Memory B cell (primary cell): Measurements from ENCODE around the gene GATAD2A.

Experiments
- ATAC-seq: fragments of 150-1000 bp; cut with Tn5 transposase; 2 replicates; pipeline ENCODE4 v1.10.0; 2021; ENCODE audit warnings: low read depth, mild to moderate bottlenecking, moderate library complexity
- DNase-seq, 2 donors: peaks; one replicate each; pipeline ENCODE4 v3.0.0; 2022; ENCODE audit warnings: low spot score in 2 of 2
- H3K27ac Mint-ChIP-seq: one replicate; pipeline ENCODE4 v1.8.0; 2022; ENCODE audit warnings: mild to moderate bottlenecking, moderate library complexity, mixed read lengths
- H3K27me3 Mint-ChIP-seq: one replicate; pipeline ENCODE4 v1.8.0; 2022; ENCODE audit warnings: mixed read lengths
- H3K36me3 Mint-ChIP-seq: one replicate; pipeline ENCODE4 v1.8.0; 2022; ENCODE audit warnings: mild to moderate bottlenecking, mixed read lengths
- H3K4me1 Mint-ChIP-seq: one replicate; pipeline ENCODE4 v1.8.0; 2022; ENCODE audit warnings: mixed read lengths
- H3K4me3 Mint-ChIP-seq: one replicate; pipeline ENCODE4 v1.8.0; 2022; ENCODE audit warnings: mild to moderate bottlenecking, moderate library complexity, mixed read lengths
- H3K9me3 Mint-ChIP-seq: one replicate; pipeline ENCODE4 v1.8.0; 2022; ENCODE audit warnings: mixed read lengths

The GATAD2A gene

GRCh38 chr19:19529783-19530422 lies 124.4 kb downstream of the GATAD2A start:
- Mint-ChIP-seq H3K9me3 (no peaks in the 10 kb centered on the region), H3K27ac (peak overlapping the region; percentile 53), H3K4me3 (no peak overlapping the region), H3K4me1 (peaks cover 7% of the 10 kb centered on the region), H3K27me3 (no peaks in the 10 kb centered on the region), H3K36me3 (no peaks in the 10 kb centered on the region)
- ATAC-seq (no peak), DNase-seq (no peak)

GRCh38 chr19:19530423-19530804 lies 124.9 kb downstream of the GATAD2A start:
- Mint-ChIP-seq H3K27ac (no peak overlapping the region), H3K4me1 (peaks cover 7% of the 10 kb centered on the region), H3K36me3 (no peaks in the 10 kb centered on the region), H3K4me3 (no peak overlapping the region), H3K9me3 (no peaks in the 10 kb centered on the region), H3K27me3 (no peaks in the 10 kb centered on the region)
- no peak for ATAC-seq
- DNase-seq: no peak

- Mint-ChIP-seq H3K4me3 (no peak overlapping the region), H3K27ac (peak overlapping the region; percentile 25), H3K36me3 (no peaks in the 10 kb centered on the region), H3K9me3 (no peaks in the 10 kb centered on the region), H3K27me3 (no peaks in the 10 kb centered on the region), H3K4me1 (peaks cover 7% of the 10 kb centered on the region)
- DNase-seq: no peak
- no peak for ATAC-seq
Observed at GRCh38 chr19:19530889-19531288, 125.4 kb downstream of the GATAD2A start.

- H3K9me3 Mint-ChIP-seq: no peaks in the 10 kb centered on the region
- peaks cover 7% of the 10 kb centered on the region for H3K4me1 Mint-ChIP-seq
- H3K4me3 Mint-ChIP-seq: no peak overlapping the region
- H3K27ac Mint-ChIP-seq: peak overlapping the region; percentile 26
- DNase-seq (peak; percentile 88 to 96), ATAC-seq (peak; percentile 93)
- no peaks in the 10 kb centered on the region for H3K27me3 Mint-ChIP-seq
- no peaks in the 10 kb centered on the region for H3K36me3 Mint-ChIP-seq
Observed at GRCh38 chr19:19531951-19532805, 126.7 kb downstream of the GATAD2A start.

GRCh38 chr19:19532806-19533701 lies 127.6 kb downstream of the GATAD2A start:
- H3K36me3 Mint-ChIP-seq: no peaks in the 10 kb centered on the region
- peaks cover 2% of the 10 kb centered on the region for H3K27me3 Mint-ChIP-seq
- DNase-seq: no peak
- no peak overlapping the region for H3K4me3 Mint-ChIP-seq
- no peaks in the 10 kb centered on the region for H3K9me3 Mint-ChIP-seq
- H3K27ac Mint-ChIP-seq: no peak overlapping the region
- ATAC-seq: no peak
- H3K4me1 Mint-ChIP-seq: peaks cover 10% of the 10 kb centered on the region

GRCh38 chr19:19533841-19534240 lies 128.4 kb downstream of the GATAD2A start:
- Mint-ChIP-seq H3K4me3 (no peak overlapping the region), H3K4me1 (peaks cover 15% of the 10 kb centered on the region), H3K9me3 (no peaks in the 10 kb centered on the region), H3K27ac (no peak overlapping the region), H3K27me3 (peaks cover 6% of the 10 kb centered on the region), H3K36me3 (no peaks in the 10 kb centered on the region)
- ATAC-seq (no peak), DNase-seq (no peak)

- peaks cover 8% of the 10 kb centered on the region for H3K27me3 Mint-ChIP-seq
- no peaks in the 10 kb centered on the region for H3K9me3 Mint-ChIP-seq
- H3K27ac Mint-ChIP-seq: no peak overlapping the region
- ATAC-seq: no peak
- H3K4me1 Mint-ChIP-seq: peaks cover 17% of the 10 kb centered on the region
- DNase-seq: no peak
- no peaks in the 10 kb centered on the region for H3K36me3 Mint-ChIP-seq
- H3K4me3 Mint-ChIP-seq: no peak overlapping the region
Observed at GRCh38 chr19:19534556-19535265, 129.2 kb downstream of the GATAD2A start.

- DNase-seq (no peak), ATAC-seq (no peak)
- Mint-ChIP-seq H3K36me3 (no peaks in the 10 kb centered on the region), H3K4me3 (no peak overlapping the region), H3K4me1 (peaks cover 17% of the 10 kb centered on the region), H3K9me3 (no peaks in the 10 kb centered on the region), H3K27ac (no peak overlapping the region), H3K27me3 (peaks cover 8% of the 10 kb centered on the region)
Observed at GRCh38 chr19:19535311-19536191, 130.1 kb downstream of the GATAD2A start.

GRCh38 chr19:19537075-19538048 lies 131.9 kb downstream of the GATAD2A start:
- Mint-ChIP-seq H3K36me3 (no peaks in the 10 kb centered on the region), H3K9me3 (no peaks in the 10 kb centered on the region), H3K27me3 (peaks cover 18% of the 10 kb centered on the region), H3K4me1 (peaks cover 20% of the 10 kb centered on the region), H3K27ac (no peak overlapping the region), H3K4me3 (peak overlapping the region; percentile 76)
- DNase-seq (no peak), ATAC-seq (no peak)

GRCh38 chr19:19538061-19538784 lies 132.7 kb downstream of the GATAD2A start, which contains the start of gene CILP2:
Gene CILP2 (plus strand): TSS chr19:19538265. CDS start chr19:19538350, 85 bp downstream.
- Mint-ChIP-seq H3K27me3 (peaks cover 20% of the 10 kb centered on the region), H3K4me3 (peak within 1 kb of the TSS; percentile 76), H3K4me1 (peaks cover 20% of the 10 kb centered on the region), H3K9me3 (no peaks in the 10 kb centered on the region), H3K27ac (no peak within 1 kb of the TSS), H3K36me3 (no peaks in the 10 kb centered on the region)
- DNase-seq (peak; percentile 45 to 56), ATAC-seq (peak; percentile 41)

GRCh38 chr19:19538785-19539166 lies 133.3 kb downstream of the GATAD2A start:
- no peaks in the 10 kb centered on the region for H3K36me3 Mint-ChIP-seq
- H3K4me3 Mint-ChIP-seq: peak overlapping the region; percentile 57
- H3K4me1 Mint-ChIP-seq: peaks cover 20% of the 10 kb centered on the region
- DNase-seq: no peak
- no peak overlapping the region for H3K27ac Mint-ChIP-seq
- ATAC-seq: no peak
- no peaks in the 10 kb centered on the region for H3K9me3 Mint-ChIP-seq
- peaks cover 23% of the 10 kb centered on the region for H3K27me3 Mint-ChIP-seq
